Right lobe of liver (tissue), 6 donors: ENCODE data around the gene KIRREL3. TPM values are rescaled to one million over a fixed set of nuclear protein-coding genes. Genes with fewer than 3 reads are reported as not detected.

Source experiments
- ATAC-seq, 4 donors: fragments of 200-7000 bp; cut with Tn5 transposase; one replicate each; pipeline ENCODE4 v1.9.1; 2020; ENCODE audit warnings: mild to moderate bottlenecking in 4 of 4, moderate library complexity in 4 of 4
- DNase-seq, 3 donors: peaks; one replicate each; pipeline ENCODE4 v3.0.0-alpha.2; 2020
- H3K27ac ChIP-seq, 3 donors: fragments of 200-600 bp; one replicate each; pipeline ENCODE4 v1.8.0; 2022
- H3K27me3 ChIP-seq, 2 donors: fragments of 200-600 bp; one replicate each; pipeline ENCODE4 v1.8.0; 2022
- H3K36me3 ChIP-seq, 4 donors: fragments of 200-600 bp; sonication (generic) in 1 of 4; one replicate each; pipeline versions ENCODE4 v1.5.1 to v1.8.0; 2017 to 2022; ENCODE audit warnings: control low read depth in 1 of 4
- H3K4me1 ChIP-seq, 4 donors: fragments of 200-600 bp; sonication (generic) in 1 of 4; one replicate each; pipeline versions ENCODE4 v1.5.1 to v1.8.0; 2017 to 2022; ENCODE audit warnings: control low read depth in 1 of 4
- H3K4me3 ChIP-seq, 3 donors: fragments of 200-600 bp; one replicate each; pipeline ENCODE4 v1.8.0; 2022
- H3K9me3 ChIP-seq, 4 donors: fragments of 200-600 bp; sonication (generic) in 1 of 4; one replicate each; pipeline versions ENCODE4 v1.5.1 to v1.8.0; 2017 to 2022; ENCODE audit warnings: control low read depth in 1 of 4
- POLR2A ChIP-seq: fragments of 450-650 bp; IDR thresholded peaks from one replicate; pipeline ENCODE4 v1.6.1; 2017; ENCODE audit warnings: antibody characterized with exemption, mild to moderate bottlenecking
- WGBS: methylation state at CpG from one replicate; pipeline ENCODE4 v1.1.6; 2018; ENCODE audit warnings: low coverage, low lambda C conversion rate; ENCODE audit not compliant: insufficient coverage; ENCODE audit errors: missing lambda C conversion rate; 5-methylcytosine and 5-hydroxymethylcytosine counted together
- intact Hi-C, 2 donors: fragments of 100-400 bp; cut with DNase I; formaldehyde crosslinking; loops; one replicate each; pipeline versions ENCODE4 v1.11.2 to v1.14.1; 2022
- total RNA-seq, 6 experiments: library from RNA; depleted of rRNA in 2 of 6; stranded (reverse); fragments of >200 nt in 2 of 6; fragmentation: NEBNext Ultra II Directional in 3 of 6; extraction: Animal tissue kit (Norgen Biotek cat#: 25700) in 3 of 6; gene quantifications; one replicate each; pipeline versions ENCODE4 v1.1.0 to v1.2.4, GENCODE V29; 2016 to 2023
- TF ChIP-seq, protein P1 (sequence below), 4 donors: fragments of 200-600 bp in 3 of 4; fragments of 450-650 bp in 1 of 4; IDR thresholded peaks; one replicate each; pipeline versions ENCODE4 v1.5.1 to v1.8.0; 2016 to 2022; ENCODE audit warnings: antibody characterized with exemption in 4 of 4, mild to moderate bottlenecking in 2 of 4
- donor health status: DM: no; HTN: yes; CAD: no.
- donor health status: DM: no; HTN: no; CAD: no.
- donor health status: DM: no; HTN: no; CAD: no.
- donor health status: DM: no; HTN: yes; CAD: no.
- donor health status: DM: no; HTN: yes; CAD: no.

KIRREL3 gene
- total RNA-seq, 6 experiments from 2014 or later = not detected

DNA sequence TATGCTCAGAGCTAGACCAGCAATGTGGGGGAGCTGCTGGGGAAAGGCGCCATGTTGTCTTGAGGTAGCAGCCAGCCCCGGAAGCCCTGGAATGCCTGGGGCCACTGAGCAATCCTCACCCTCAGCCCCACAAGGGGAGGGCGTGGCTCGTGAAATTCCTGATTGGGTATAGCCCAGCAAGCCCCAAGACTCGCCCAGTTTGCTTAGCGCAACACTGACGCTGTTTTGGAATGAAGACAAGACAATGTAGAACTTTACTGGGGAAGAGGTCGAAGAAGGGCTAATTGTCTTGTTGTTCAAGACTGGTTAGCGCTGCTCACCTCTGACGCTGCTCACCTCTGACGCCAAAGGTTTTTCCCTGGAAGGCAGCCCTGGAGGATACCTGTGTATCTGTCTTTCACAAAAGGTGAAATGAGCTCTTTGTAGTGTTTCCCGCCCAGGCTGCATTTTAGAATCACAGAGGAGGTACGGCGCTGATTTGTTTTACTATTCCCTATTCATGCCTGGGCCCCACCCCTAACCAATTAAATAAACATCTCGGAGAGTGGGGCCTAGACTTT, 597.5 kb downstream of the KIRREL3 start:
- intact Hi-C loops = no loop called here
- 85% methylated on average over 9 of the region's 15 CpGs for WGBS
- Histone ChIP-seq H3K9me3 (no peaks in the 10 kb centered on the region), H3K4me1 (no peaks in the 10 kb centered on the region), H3K27ac (no peak overlapping the region), H3K4me3 (no peak overlapping the region), H3K36me3 (peaks cover 0 to 9% (median 0%) of the 10 kb centered on the region in 4 donors), H3K27me3 (no peaks in the 10 kb centered on the region)
- DNase-seq (no peak), ATAC-seq (no peak)
- TF ChIP-seq POLR2A = no peak
- TF ChIP-seq, protein P1, sequence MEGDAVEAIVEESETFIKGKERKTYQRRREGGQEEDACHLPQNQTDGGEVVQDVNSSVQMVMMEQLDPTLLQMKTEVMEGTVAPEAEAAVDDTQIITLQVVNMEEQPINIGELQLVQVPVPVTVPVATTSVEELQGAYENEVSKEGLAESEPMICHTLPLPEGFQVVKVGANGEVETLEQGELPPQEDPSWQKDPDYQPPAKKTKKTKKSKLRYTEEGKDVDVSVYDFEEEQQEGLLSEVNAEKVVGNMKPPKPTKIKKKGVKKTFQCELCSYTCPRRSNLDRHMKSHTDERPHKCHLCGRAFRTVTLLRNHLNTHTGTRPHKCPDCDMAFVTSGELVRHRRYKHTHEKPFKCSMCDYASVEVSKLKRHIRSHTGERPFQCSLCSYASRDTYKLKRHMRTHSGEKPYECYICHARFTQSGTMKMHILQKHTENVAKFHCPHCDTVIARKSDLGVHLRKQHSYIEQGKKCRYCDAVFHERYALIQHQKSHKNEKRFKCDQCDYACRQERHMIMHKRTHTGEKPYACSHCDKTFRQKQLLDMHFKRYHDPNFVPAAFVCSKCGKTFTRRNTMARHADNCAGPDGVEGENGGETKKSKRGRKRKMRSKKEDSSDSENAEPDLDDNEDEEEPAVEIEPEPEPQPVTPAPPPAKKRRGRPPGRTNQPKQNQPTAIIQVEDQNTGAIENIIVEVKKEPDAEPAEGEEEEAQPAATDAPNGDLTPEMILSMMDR (IDR thresholded peaks at IDR 0.05) = no peak

DNA sequence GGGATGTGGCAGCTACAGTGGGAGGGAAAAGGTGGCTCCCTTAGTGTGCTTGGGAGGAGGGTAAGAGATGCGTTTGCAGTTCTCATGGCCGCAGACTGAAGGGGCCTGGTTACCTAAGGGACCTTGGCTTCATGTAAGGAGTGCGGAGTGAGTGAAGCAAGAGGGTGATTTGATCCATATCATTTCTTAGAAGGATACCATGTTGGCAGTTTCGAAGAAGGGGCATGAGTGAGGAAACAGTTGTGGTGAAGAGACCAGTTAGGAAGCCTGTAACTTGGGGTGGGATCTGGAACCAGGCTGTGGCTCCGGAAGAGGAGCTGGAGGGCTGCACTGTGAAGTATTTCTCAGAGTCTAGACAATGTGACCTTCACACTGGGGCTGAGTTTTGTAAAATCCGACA, 600.1 kb downstream of the KIRREL3 start:
- DNase-seq = no peak
- ATAC-seq = no peak
- TF ChIP-seq POLR2A = no peak
- TF ChIP-seq, protein P1 (IDR thresholded peaks at IDR 0.05) = no peak
- no peaks in the 10 kb centered on the region for H3K36me3 ChIP-seq
- no peaks in the 10 kb centered on the region for H3K9me3 ChIP-seq
- H3K4me3 ChIP-seq = no peak overlapping the region
- intact Hi-C loops = no loop called here
- no peaks in the 10 kb centered on the region for H3K4me1 ChIP-seq
- WGBS = 88% methylated on average over 6 of the region's 6 CpGs
- H3K27ac ChIP-seq = no peak overlapping the region
- no peaks in the 10 kb centered on the region for H3K27me3 ChIP-seq

DNA sequence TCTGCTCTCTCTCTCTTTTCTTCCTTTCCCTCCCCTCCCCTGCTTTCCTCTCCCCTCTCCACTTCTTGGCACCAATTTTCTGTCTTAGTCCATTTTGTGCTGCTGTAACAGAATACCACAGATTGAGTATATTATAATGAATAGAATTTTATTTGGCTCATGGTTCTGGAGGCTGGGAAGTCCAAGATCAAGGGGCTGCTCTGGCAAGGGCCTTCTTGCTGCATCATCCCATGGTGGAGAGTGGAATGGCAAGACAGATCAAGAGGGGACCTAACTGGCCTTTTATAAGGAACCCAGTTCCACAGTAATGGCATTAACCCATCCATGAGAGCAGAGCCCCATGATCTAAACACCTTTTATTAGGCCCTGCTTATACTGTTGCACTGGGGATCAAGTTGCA, 600.6 kb downstream of the KIRREL3 start:
- DNase-seq (no peak), ATAC-seq (no peak)
- intact Hi-C loops = no loop called here
- no peaks in the 10 kb centered on the region for H3K9me3 ChIP-seq
- H3K4me1 ChIP-seq = no peaks in the 10 kb centered on the region
- no peaks in the 10 kb centered on the region for H3K27me3 ChIP-seq
- H3K27ac ChIP-seq = no peak overlapping the region
- no peak overlapping the region for H3K4me3 ChIP-seq
- H3K36me3 ChIP-seq = no peaks in the 10 kb centered on the region
- TF ChIP-seq POLR2A = no peak
- TF ChIP-seq, protein P1 (IDR thresholded peaks at IDR 0.05) = no peak

DNA sequence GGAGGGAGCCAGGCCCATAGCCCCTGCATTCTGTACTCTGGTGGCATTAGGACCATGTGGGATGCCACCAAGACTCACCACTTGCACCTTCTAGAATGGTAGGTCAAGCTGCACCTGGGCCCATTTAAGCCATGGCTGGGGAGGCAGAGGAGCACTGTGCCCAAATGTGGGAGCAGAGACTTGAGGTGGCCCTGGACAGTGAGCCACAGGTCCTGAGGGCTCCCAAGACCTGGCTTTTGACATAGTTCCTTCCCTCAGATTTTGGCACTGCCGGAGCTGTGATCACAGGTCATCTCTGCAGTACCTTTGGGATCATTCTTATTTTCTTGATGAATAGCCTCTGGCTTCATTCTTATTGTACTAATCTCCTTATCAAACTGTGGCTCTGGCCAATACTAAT, 601.8 kb downstream of the KIRREL3 start:
- 100% methylated on average over 1 of the region's 1 CpG for WGBS
- Histone ChIP-seq H3K27me3 (no peaks in the 10 kb centered on the region), H3K9me3 (no peaks in the 10 kb centered on the region), H3K27ac (no peak overlapping the region), H3K4me1 (no peaks in the 10 kb centered on the region), H3K4me3 (no peak overlapping the region), H3K36me3 (no peaks in the 10 kb centered on the region)
- TF ChIP-seq, protein P1 (IDR thresholded peaks at IDR 0.05) = no peak
- no peak for TF ChIP-seq POLR2A
- intact Hi-C loops = loop anchor here in 1 of 2 donors (10.0 kb wide), 1 partner anchor 64 kb away; no protein-coding TSS in a partner anchor
- ATAC-seq = no peak
- no peak for DNase-seq

DNA sequence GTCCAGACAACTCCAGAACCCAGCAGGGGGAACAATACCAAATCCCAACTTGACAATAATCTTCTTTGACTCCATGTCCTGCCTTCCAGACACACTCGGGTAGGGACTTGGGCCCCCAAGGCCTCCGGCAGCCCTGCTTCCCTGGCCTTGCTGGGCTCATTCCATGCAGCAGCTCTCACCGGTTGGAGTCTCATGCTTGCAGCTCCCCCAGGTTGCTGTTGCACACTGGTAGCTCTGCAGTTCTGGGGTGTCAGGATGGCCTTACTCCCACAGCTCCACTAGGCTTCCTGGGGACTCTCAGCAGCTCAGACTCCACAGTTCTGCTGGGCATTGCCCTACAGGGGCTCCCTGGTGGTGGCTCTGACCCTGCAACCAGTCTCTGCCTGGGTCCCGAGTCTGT, 602.3 kb downstream of the KIRREL3 start:
- no peak for ATAC-seq
- DNase-seq = no peak
- Histone ChIP-seq H3K27ac (no peak overlapping the region), H3K9me3 (no peaks in the 10 kb centered on the region), H3K36me3 (no peaks in the 10 kb centered on the region), H3K27me3 (no peaks in the 10 kb centered on the region), H3K4me3 (no peak overlapping the region), H3K4me1 (no peaks in the 10 kb centered on the region)
- 100% methylated on average over 1 of the region's 4 CpGs for WGBS
- no peak for TF ChIP-seq POLR2A
- TF ChIP-seq, protein P1 (IDR thresholded peaks at IDR 0.05) = no peak
- intact Hi-C loops = loop anchor here in 1 of 2 donors (10.0 kb wide), 1 partner anchor 63 kb away; no protein-coding TSS in a partner anchor
